HG03108 (cell line): ENCODE results near the gene TMED5.
"Not testable (repeated sequence)": the region's sequence is repeated elsewhere in the genome, so short reads cannot be mapped to it uniquely, and the experiment has no call there.

Experiments used
- ATAC-seq: cut with Tn5 transposase; IDR thresholded peaks from one replicate; pipeline ENCODE4 v1.9.1; 2021; ENCODE audit warnings: moderate library complexity; ENCODE audit not compliant: unreplicated experiment

The TMED5 gene

DNA sequence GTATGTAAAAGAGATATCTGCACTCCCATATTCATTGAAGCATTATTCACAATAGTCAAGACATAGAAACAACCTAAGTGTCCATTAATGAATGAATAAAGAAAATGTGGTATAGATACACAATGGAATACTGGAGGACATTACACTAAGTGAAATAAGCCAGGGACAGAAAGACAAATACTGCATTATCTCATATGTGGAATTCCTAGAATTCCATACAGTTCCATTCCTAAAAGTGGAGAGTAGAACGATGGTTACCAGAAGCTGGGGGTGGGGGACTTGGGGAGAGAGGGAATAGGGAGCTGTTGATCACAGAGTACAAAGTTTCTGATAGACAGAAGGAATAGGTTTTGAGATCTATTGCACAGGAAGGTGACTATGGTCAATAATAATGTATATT lies 7.4 kb downstream of the TMED5 start:
- no peak for ATAC-seq

GRCh38 chr1:93171549-93172034 lies 8.6 kb downstream of the TMED5 start:
- ATAC-seq, result no peak

- not testable (repeated sequence) for ATAC-seq
Observed at GRCh38 chr1:93170141-93170678, 10.0 kb downstream of the TMED5 start.

GRCh38 chr1:93167006-93167405 lies 13.2 kb downstream of the TMED5 start:
- no peak for ATAC-seq

GRCh38 chr1:93165895-93166294 lies 14.3 kb downstream of the TMED5 start:
- ATAC-seq, result not testable (repeated sequence)

- no peak for ATAC-seq
Observed at GRCh38 chr1:93164816-93165215, 15.4 kb downstream of the TMED5 start.

DNA sequence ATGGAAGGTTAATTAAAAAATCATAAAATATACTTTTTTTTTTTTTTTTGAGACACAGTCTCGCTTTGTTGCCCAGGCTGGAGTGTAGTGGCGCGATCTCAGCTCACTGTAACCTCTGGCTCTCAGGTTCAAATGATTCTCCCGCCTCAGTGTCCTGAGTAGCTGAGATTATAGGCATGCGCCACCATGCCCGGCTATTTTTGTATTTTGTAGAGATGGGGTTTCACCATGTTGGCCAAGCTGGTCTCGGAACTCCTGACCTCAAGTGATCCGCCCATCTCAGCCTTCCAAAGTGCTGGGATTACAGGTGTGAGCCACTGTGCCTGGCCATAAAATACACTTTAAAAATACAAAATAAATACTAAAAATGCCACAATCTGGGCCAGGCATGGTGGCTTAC lies 16.9 kb downstream of the TMED5 start:
- not testable (repeated sequence) for ATAC-seq

- ATAC-seq, result no peak
Observed at GRCh38 chr1:93159337-93159736, 20.9 kb downstream of the TMED5 start.

DNA sequence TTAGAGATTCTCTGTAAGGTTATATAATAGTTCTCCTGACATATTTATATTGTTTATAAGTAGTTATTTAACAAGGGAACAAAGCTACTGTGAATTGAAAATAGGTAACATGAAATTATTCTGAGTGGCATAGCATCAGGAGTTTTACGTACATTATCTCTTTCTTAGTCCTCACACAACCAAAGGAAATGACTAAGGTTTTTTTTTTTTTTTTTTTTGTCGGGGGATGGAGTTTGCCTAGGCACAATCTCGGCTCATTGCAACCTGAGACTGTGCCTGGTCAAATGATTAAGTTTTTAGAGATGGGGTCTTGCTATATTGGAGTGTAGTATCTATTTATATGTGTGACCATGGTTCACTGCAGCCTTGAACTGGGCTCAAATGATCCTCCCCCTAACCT lies 24.9 kb downstream of the TMED5 start:
- no peak for ATAC-seq

GRCh38 chr1:93154898-93155297 lies 25.3 kb downstream of the TMED5 start:
- no peak for ATAC-seq

GRCh38 chr1:93152835-93153234 lies 27.4 kb downstream of the TMED5 start:
- no peak for ATAC-seq

DNA sequence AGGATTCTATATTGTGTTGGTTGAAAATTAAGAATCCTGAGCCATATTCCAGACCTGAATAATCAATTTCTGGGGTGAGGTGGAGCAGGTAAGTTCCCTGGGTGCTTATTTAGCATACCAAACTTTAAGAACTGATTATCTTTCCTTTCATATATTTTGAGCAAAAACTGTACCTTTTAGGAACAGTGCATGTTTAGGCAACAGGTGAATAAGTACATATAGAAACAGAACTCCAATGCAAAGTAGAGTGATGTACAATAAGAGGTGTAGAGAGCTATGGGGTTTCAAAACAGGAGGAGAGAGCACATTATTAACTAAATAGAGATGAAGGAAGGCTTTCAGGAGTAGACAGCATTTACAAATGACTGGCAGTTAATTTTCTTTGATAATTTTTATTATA lies 28.7 kb downstream of the TMED5 start:
- no peak for ATAC-seq

- ATAC-seq, result no peak
Observed at GRCh38 chr1:93150729-93151128, 29.5 kb downstream of the TMED5 start.

- no peak for ATAC-seq
Observed at GRCh38 chr1:93148001-93148400, 32.2 kb downstream of the TMED5 start.

DNA sequence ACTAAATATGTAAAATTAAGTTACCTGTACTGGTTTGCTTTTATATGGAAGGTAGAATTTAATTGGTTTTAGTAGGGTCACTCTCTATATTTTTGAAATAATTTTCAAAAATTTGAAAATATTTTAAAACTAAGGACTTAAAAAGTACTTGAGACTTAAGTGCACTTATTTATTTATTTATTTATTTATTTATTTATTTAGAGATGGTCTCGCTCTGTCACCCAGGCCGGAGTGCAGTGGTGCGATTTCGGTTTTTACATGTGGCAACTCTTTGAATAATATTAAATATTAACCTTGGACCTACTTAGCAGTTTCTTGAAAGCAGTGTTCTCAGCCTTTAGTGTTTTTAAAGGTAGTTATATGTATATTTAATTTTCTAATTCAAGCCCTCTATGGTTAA lies 36.4 kb downstream of the TMED5 start:
- no peak for ATAC-seq

DNA sequence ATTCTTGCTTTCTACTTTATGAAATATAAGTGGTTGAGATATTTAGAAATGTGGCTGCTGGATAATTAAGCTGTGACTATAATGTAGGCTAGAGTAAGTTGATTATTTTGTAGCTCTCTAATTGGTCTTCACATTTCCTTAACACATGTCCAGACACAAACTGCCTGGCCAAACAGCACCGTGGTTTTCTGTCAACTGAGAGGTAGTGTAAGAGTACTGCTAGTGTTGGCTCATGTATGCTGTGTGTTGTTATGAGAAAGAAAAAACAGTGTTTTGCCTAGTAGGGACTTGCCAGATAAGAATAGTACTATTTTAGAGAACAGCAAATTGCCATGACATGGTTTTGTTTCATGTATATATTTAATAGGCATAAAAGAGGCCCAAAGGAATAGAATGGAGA lies 37.1 kb downstream of the TMED5 start:
- ATAC-seq, result no peak

GRCh38 chr1:93142161-93142560 lies 38.1 kb downstream of the TMED5 start:
- no peak for ATAC-seq

DNA sequence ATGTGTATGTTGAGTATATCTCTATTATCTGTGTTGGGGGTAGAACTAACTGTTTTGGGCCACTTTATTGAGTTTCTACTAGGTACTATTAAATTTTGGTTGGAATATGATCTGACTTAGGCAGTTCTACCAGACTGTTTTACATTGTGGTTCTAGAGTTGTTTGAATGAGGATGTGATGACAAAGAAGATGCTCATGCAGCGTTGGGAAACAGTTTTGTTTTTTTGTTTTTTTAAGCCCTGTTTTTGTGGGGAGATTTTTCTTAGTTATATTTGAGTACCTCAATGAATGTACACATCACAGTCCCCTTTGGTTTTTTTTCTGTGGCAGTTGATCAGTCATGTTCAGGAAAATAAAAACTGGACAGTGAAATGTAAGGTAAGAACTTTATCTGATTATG lies 40.1 kb downstream of the TMED5 start:
- no peak for ATAC-seq

DNA sequence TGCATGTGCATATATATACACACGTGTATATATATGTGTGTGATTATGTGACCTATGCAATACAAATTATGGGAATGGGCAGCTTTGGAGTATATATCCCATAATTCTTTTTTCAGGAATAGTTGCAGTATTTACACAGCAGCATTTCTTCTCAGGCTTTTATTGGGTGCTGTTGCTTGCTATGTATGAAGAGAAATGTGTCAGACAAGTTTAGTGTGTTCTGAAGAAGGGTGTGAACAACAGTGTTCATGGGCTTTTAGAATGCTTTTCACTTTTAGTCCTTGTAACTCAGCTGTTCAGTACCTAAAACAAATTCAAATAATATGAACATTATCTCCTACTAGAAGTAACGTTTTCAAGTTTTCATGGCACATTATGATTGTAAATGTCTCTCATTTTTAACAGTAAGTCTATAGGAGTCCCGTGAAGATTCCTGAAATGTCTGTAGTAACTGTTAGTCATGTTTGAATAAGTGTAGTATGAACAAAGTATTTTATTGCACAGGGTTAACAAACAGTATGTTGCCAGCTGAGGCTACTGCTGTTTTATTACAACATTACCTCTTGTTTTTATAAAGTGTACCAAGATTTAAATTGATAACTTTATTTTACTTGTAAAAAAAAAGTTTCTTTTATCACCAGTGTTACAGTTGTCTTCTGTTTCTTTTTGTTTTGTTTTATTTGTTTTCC lies 42.5 kb downstream of the TMED5 start:
- ATAC-seq, result no peak

- no peak for ATAC-seq
Observed at GRCh38 chr1:93136445-93136844, 43.8 kb downstream of the TMED5 start.

DNA sequence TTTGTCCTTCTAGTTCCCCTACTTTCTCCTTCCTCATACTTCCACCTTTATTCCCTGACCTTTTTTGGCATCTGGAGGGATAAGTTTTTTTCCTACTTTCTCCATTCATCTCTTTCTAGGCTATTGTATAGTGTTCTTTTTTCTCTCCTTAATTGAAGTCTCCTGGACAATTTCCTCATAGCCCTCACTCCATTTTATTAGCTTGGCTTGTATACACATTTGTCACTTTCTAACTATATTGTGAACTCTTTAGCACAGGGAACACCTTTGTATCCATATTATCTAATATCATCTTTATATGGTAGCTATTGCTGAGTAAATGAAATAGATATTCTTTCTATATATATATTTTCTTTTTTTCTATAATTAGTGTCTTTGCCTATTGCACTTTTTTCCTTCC lies 47.6 kb downstream of the TMED5 start:
- no peak for ATAC-seq

DNA sequence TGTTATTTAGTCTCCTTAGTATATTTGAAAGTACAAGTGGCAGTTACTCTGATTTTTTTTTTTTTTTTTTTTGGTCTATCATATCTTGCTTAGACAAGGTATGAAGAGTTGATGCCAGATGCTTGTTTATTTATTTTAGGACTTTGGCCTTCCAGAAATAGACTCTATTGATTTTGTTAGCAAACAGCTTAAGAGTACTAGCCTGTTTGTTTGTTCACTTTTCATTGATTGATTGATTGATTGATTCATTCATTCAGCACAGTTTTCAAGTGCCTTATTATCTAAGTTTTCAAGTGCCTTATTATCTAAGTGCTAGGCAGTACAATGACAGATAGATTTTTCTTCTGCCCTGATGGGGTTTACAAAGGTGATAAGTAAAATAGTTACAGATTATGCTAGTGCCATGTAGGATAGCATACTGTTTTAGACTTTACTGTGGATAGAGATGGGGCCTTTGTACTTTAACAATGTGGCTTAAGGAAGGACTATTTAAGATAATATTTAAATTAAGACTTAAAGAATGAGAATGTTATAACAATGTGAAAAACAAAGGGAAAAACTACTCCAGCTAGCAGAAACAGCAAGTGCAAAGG lies 50.6 kb downstream of the TMED5 start:
- ATAC-seq, result no peak
